AG04450 (cell line): ENCODE data around the gene C3orf18. TPM values are rescaled to one million over a fixed set of nuclear protein-coding genes. Genes with fewer than 3 reads are reported as not detected.

Experiments
- CTCF ChIA-PET: fragments of 300-600, 350-600 bp; formaldehyde crosslinking; extraction: SDS; loops from one replicate; lab custom pipeline; 2022; ENCODE audit warnings: antibody characterized with exemption, inconsistent platforms; lab: Charles Lee
- POLR2A ChIA-PET: fragments of 350-600 bp; formaldehyde crosslinking; extraction: SDS; loops from one replicate; lab custom pipeline; 2021; ENCODE audit warnings: antibody characterized with exemption, inconsistent platforms; lab: Yijun Ruan, JAX
- DNase-seq: peaks from one replicate; pipeline ENCODE4 v3.0.0-alpha.2; 2011; ENCODE audit warnings: low read depth, low spot score
- H3K27ac ChIP-seq: one replicate; pipeline ENCODE4 v1.5.1; 2012; ENCODE audit warnings: low read depth, low read length, control low read depth
- H3K27me3 ChIP-seq: one replicate; pipeline ENCODE4 v1.6.0; 2012; ENCODE audit warnings: low read length; ENCODE audit not compliant: control insufficient read depth, insufficient read depth
- H3K4me3 ChIP-seq: 2 replicates; pipeline ENCODE4 v1.5.1; 2011; ENCODE audit warnings: mild to moderate bottlenecking, low read depth, low read length, control low read depth
- H3K9me3 ChIP-seq: 2 replicates; pipeline ENCODE4 v1.5.1; 2012; ENCODE audit warnings: low read length; ENCODE audit not compliant: control insufficient read depth, insufficient read depth
- CTCF ChIP-seq: IDR thresholded peaks from 2 replicates; pipeline ENCODE4 v1.5.1; 2011; ENCODE audit warnings: low read depth, low read length, control low read depth, inconsistent platforms
- polyA plus RNA-seq: library from polyadenylated mRNA; depleted of rRNA; stranded (reverse); fragments of >200 nt; gene quantifications from 2 replicates; pipeline ENCODE4 v1.2.3, GENCODE V29; 2011

C3orf18 gene
- polyA plus RNA-seq, 1 experiment = 10.0 TPM

GRCh38 chr3:50607271-50608091, 39.9 kb upstream of the C3orf18 start:
- Histone ChIP-seq H3K27ac (no peak overlapping the region), H3K27me3 (no peaks in the 10 kb centered on the region), H3K4me3 (no peak overlapping the region), H3K9me3 (no peaks in the 10 kb centered on the region)
- no peak for TF ChIP-seq CTCF
- no peak for DNase-seq
- POLR2A ChIA-PET = interaction anchor here (1.4 kb wide), 1 partner anchor 39 kb away, joined by 4 read pairs; no protein-coding TSS in a partner anchor
- CTCF ChIA-PET = interaction anchor here (12.3 kb wide), 1 partner anchor 35 kb away, joined by 436 read pairs; the partner anchor contains the start of genes C3orf18 and HEMK1

- CTCF ChIA-PET = no interaction called here
- no peak overlapping the region for H3K27ac ChIP-seq
- TF ChIP-seq CTCF = no peak
These were observed 39.0 kb upstream of the C3orf18 start for GRCh38 chr3:50606596-50606995.

GRCh38 chr3:50605901-50606326, 38.4 kb upstream of the C3orf18 start:
- H3K27me3 ChIP-seq = no peaks in the 10 kb centered on the region
- no peak overlapping the region for H3K4me3 ChIP-seq
- POLR2A ChIA-PET = no interaction called here
- H3K9me3 ChIP-seq = no peaks in the 10 kb centered on the region
- no peak for TF ChIP-seq CTCF
- no peak overlapping the region for H3K27ac ChIP-seq
- CTCF ChIA-PET = interaction anchor here (1.0 kb wide), 1 partner anchor 10 kb away, joined by 4 read pairs; no protein-coding TSS in a partner anchor
- DNase-seq = no peak

More at GRCh38 chr3:50606596-50606995, 39.0 kb upstream of the C3orf18 start:
- no peaks in the 10 kb centered on the region for H3K9me3 ChIP-seq
- no peaks in the 10 kb centered on the region for H3K27me3 ChIP-seq
- POLR2A ChIA-PET = no interaction called here
- DNase-seq = no peak
- no peak overlapping the region for H3K4me3 ChIP-seq

- CTCF ChIA-PET = interaction anchor here (1.0 to 4.9 kb wide), 2 partner anchors 9 to 11 kb away, joined by 4 to 52 read pairs; partner anchors contain the start of genes CISH and MAPKAPK3
- Histone ChIP-seq H3K9me3 (no peaks in the 10 kb centered on the region), H3K4me3 (no peak overlapping the region), H3K27me3 (no peaks in the 10 kb centered on the region), H3K27ac (no peak overlapping the region)
- POLR2A ChIA-PET = no interaction called here
- no peak for TF ChIP-seq CTCF
- no peak for DNase-seq
These were observed 37.4 kb upstream of the C3orf18 start for GRCh38 chr3:50604628-50605588.
